ENCODE results near the gene ZNF319. TPM values are rescaled to one million over a fixed set of nuclear protein-coding genes. Genes with fewer than 3 reads are reported as not detected.

The ZNF319 gene
- total and polyA plus RNA-seq, 2 of the 8 experiments (the other 6 are each of a cell fraction or from before 2014, with no cell fraction given), result 3.3 to 5.5 TPM

GRCh38 chr16:57982385-57982784 lies 18.1 kb downstream of the ZNF319 start:
- H3K9me3 ChIP-seq (ENCODE audit: insufficient read depth in 2 of 2, low read depth in 1 of 2, low read length in 1 of 2), result no peaks in the 10 kb centered on the region
- no peak for FAIRE-seq
- H3K27me3 ChIP-seq (replicated peaks in 1 of 4; ENCODE audit: control insufficient read depth in 3 of 4, extremely low read depth in 1 of 4, insufficient read depth in 3 of 4, low read length in 3 of 4), result peaks cover 2 to 33% (median 19%) of the 10 kb centered on the region in 4 experiments
- H4K91ac ChIP-seq (replicated peaks; ENCODE audit: insufficient read length, low read length), result no peak overlapping the region
- H3K27ac ChIP-seq (ENCODE audit: low read depth, low read length), result no peak overlapping the region
- no peak overlapping the region for H3K23ac ChIP-seq (ENCODE audit: insufficient read length)
- H3K79me2 ChIP-seq (ENCODE audit: control insufficient read depth in 1 of 2, insufficient read depth in 2 of 2, low read length in 2 of 2), result no peaks in the 10 kb centered on the region
- no peak overlapping the region for H3K56ac ChIP-seq (replicated peaks; ENCODE audit: insufficient read length, low read depth, low read length)
- WGBS, 2 experiments (ENCODE audit: extremely low coverage in 1 of 2, insufficient coverage in 1 of 2, insufficient read length in 1 of 2, insufficient replicate concordance in 2 of 2, low coverage in 1 of 2, low lambda C conversion rate in 2 of 2, missing lambda C conversion rate in 1 of 2), result 86% methylated on average over 5 of the region's 5 CpGs; no CpG with 5 or more reads in 1 of the 2 experiments
- H2BK15ac ChIP-seq (ENCODE audit: low read length), result no peak overlapping the region
- no peak overlapping the region for H4K5ac ChIP-seq (ENCODE audit: insufficient read length, low read depth, low read length)
- H2AK5ac ChIP-seq (ENCODE audit: low read depth, low read length), result no peak overlapping the region
- H4K20me1 ChIP-seq (replicated peaks in 1 of 2; ENCODE audit: control insufficient read depth in 1 of 2, insufficient read depth in 2 of 2, low read length in 2 of 2), result no peaks in the 10 kb centered on the region
- ChIA-PET CTCF (ENCODE audit: partially characterized antibody) (interaction anchor here (1.2 to 26.3 kb wide), 3 partner anchors 11 to 80 kb away, joined by 3 to 305 read pairs (median 4); no protein-coding TSS in a partner anchor), POLR2A (ENCODE audit: partially characterized antibody) (no interaction called here)
- H2BK120ac ChIP-seq (replicated peaks; ENCODE audit: low read depth, low read length), result no peak overlapping the region
- H2BK5ac ChIP-seq (ENCODE audit: low read depth, low read length), result no peak overlapping the region
- H3K9ac ChIP-seq (replicated peaks in 1 of 4; ENCODE audit: extremely low read depth in 1 of 4, low read depth in 3 of 4, low read length in 3 of 4), result no peak overlapping the region
- H3K4me3 ChIP-seq (ENCODE audit: extremely low read depth in 1 of 4, insufficient read depth in 2 of 4, low read depth in 3 of 4, low read length in 4 of 4), result no peak overlapping the region
- no peak overlapping the region for H3K4me2 ChIP-seq (ENCODE audit: insufficient read depth in 1 of 2, low read depth in 2 of 2, low read length in 2 of 2)
- H3K79me1 ChIP-seq (ENCODE audit: low read depth, low read length), result no peaks in the 10 kb centered on the region
- H2BK20ac ChIP-seq (ENCODE audit: low read length), result no peak overlapping the region
- H3K4me1 ChIP-seq (replicated peaks in 1 of 4; ENCODE audit: control insufficient read depth in 3 of 4, insufficient read depth in 4 of 4, low read length in 3 of 4), result peaks cover 0 to 11% (median 3%) of the 10 kb centered on the region in 4 experiments; a peak in 3 of 7 replicates
- no peak overlapping the region for H3K18ac ChIP-seq (ENCODE audit: extremely low read depth, low read length)
- H3K14ac ChIP-seq (ENCODE audit: insufficient read length), result no peak overlapping the region
- no peak overlapping the region for H2AFZ ChIP-seq (ENCODE audit: low read length)
- no peak overlapping the region for H3K4ac ChIP-seq (replicated peaks; ENCODE audit: insufficient read length, low read depth, low read length)
- H3K36me3 ChIP-seq (ENCODE audit: control insufficient read depth in 2 of 4, insufficient read depth in 4 of 4, low read length in 3 of 4), result no peaks in the 10 kb centered on the region
- H3K23me2 ChIP-seq (ENCODE audit: low read depth, low read length), result peaks cover 12% of the 10 kb centered on the region; the same call in 1 of the 2 replicates
- no peak for DNase-seq (ENCODE audit: low read depth in 1 of 2, low spot score in 2 of 2)
- H4K8ac ChIP-seq (ENCODE audit: extremely low read depth, insufficient read depth, low read length), result no peak overlapping the region
- H2BK12ac ChIP-seq (ENCODE audit: low read depth, low read length), result no peak overlapping the region
- no peak for TF ChIP-seq SIRT6 (IDR thresholded peaks at IDR 0.05; ENCODE audit: low read length)
- no peak for TF ChIP-seq GTF2F1 (IDR thresholded peaks at IDR 0.05; ENCODE audit: borderline replicate concordance, low read depth, low read length)
- no peak for TF ChIP-seq NANOG (IDR thresholded peaks at IDR 0.05; ENCODE audit: insufficient read depth, low read depth, low read length, poor library complexity, severe bottlenecking)
- TF ChIP-seq RFX5 (IDR thresholded peaks at IDR 0.05; ENCODE audit: borderline replicate concordance, low read depth, low read length), result no peak
